WI38 (cell line): Measurements from ENCODE around the gene PCCA.

ENCODE experiments used
- H3K4me3 ChIP-seq: 2 replicates; pipeline ENCODE4 v1.5.1; 2011; ENCODE audit warnings: low read depth, mild to moderate bottlenecking, control low read depth, low read length
- CTCF ChIP-seq: IDR thresholded peaks from 2 replicates; pipeline ENCODE4 v1.5.1; 2012; ENCODE audit warnings: low read depth, mild to moderate bottlenecking, control low read depth, low read length

Gene PCCA

GRCh38 chr13:100443278-100443997 lies 354.5 kb downstream of the PCCA start:
- H3K4me3 ChIP-seq, result no peak overlapping the region
- no peak for TF ChIP-seq CTCF

DNA sequence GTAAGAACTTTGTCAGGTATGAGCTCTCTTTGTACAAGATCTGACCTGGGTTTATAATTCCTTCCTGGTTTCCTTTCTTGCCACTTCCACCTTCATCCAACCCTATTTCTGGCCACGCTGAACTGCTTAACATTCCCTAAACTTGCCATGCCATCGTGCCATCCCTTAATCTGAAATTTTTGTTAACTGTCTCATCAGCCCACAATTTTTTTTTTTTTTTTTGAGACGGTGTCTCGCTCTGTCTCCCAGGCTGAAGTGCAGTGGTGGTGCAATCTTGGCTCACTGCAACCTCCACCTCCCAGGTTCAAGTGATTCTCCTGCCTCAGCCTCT lies 355.1 kb downstream of the PCCA start:
- no peak overlapping the region for H3K4me3 ChIP-seq
- TF ChIP-seq CTCF, result no peak

DNA sequence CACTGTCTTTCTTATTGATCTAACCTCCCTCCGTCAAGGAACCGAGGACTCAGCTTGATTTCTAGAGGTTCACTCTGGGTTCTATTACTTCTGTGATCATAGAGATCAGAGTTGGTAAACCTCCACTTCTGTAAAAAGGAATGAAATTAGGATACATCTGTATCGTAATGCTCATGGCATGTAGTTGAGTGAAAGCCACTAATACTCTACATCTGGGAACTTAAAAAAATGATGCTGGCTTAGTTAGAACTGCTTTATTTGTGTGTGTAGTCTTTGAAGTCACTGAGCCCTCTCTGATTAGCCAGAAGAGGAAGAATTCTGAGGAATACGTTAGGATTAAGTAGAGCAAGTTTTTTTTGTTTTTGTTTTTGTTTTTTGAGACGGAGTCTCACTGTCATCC lies 358.9 kb downstream of the PCCA start:
- TF ChIP-seq CTCF, result no peak
- no peak overlapping the region for H3K4me3 ChIP-seq

- no peak overlapping the region for H3K4me3 ChIP-seq
- TF ChIP-seq CTCF, result no peak
These were observed 363.0 kb downstream of the PCCA start for GRCh38 chr13:100451923-100452322.

GRCh38 chr13:100454876-100455275 lies 366.0 kb downstream of the PCCA start:
- no peak for TF ChIP-seq CTCF
- H3K4me3 ChIP-seq, result no peak overlapping the region

DNA sequence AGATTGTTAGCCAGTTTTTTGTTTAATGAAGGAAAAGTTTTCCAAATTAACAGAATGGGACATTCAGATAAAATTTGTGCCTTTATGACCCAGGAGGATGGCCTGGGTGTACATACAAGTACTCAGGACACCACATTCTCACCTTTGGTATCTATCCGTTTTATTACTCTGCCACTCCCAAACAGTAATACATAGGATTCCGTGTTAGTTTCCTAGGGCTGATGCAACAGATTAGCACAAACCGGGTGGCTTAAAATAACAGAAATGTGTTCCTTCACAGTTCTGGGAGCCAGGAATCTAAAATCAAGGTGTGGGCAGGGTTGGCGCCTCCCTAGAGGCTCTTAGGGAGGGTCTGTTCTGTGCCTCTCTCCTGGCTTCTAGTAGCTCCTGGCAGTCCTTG lies 369.8 kb downstream of the PCCA start:
- TF ChIP-seq CTCF, result no peak
- no peak overlapping the region for H3K4me3 ChIP-seq

DNA sequence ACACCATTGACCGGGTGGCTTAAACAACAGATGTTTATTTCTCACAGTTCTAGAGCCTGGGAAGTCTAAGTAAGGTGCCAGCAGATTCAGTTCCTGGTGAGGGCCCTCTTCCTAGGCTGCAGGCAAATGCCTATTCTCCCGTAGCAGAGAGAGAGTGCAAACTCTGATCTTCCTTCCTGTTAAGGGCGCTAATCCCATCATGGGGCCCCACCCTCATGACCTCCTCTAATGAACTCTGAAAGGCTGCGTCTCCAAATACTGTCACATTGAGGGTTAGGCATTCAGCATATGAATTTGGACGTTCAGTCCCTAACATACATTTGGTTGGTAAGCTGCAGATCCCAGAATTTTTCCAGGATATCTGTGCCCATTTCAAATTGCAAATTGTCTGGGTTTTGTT lies 370.9 kb downstream of the PCCA start:
- TF ChIP-seq CTCF, result no peak
- H3K4me3 ChIP-seq, result no peak overlapping the region
